SK-N-SH (cell line): ENCODE data around the gene BAG1. TPM values are rescaled to one million over a fixed set of nuclear protein-coding genes. Genes with fewer than 3 reads are reported as not detected.

Experiments used
- CTCF ChIA-PET: fragments of 300-600, 350-600 bp; formaldehyde crosslinking; extraction: SDS; loops from one replicate; lab custom pipeline; 2021; lab: Yijun Ruan, JAX
- POLR2A ChIA-PET: fragments of 350-600 bp; sonication (Branson Sonifier 250); formaldehyde crosslinking; extraction: SDS; loops from one replicate; lab custom pipeline; 2020; ENCODE audit warnings: antibody characterized with exemption, inconsistent platforms; lab: Yijun Ruan, JAX
- DNase-seq: peaks from one replicate; pipeline ENCODE4 v3.0.0; 2012
- H2AFZ ChIP-seq: fragments of 200-600 bp; sonication (generic); 2 replicates; pipeline ENCODE4 v1.8.1; 2016; ENCODE audit warnings: antibody characterized with exemption, mild to moderate bottlenecking, low read depth
- H3F3A ChIP-seq: fragments of 200-600 bp; sonication (generic); replicated peaks from 2 replicates; pipeline ENCODE3; 2016; ENCODE audit warnings: antibody characterized with exemption, mild to moderate bottlenecking; ENCODE audit not compliant: insufficient read depth
- H3K27ac ChIP-seq, 2 experiments: fragments of 200-500 bp in 1 of 2; fragments of 200-600 bp in 1 of 2; sonication (Bioruptor generic) in 1 of 2; sonication (generic), shearing (Covaris generic) in 1 of 2; 2 replicates each; pipeline versions ENCODE4 v1.5.1 to v1.6.1; 2014 to 2016; ENCODE audit warnings: low read depth in 2 of 2, inconsistent platforms in 1 of 2, low read length in 1 of 2, mild to moderate bottlenecking in 1 of 2, mixed read lengths in 1 of 2
- H3K27me3 ChIP-seq: fragments of 200-600 bp; sonication (generic), shearing (Covaris generic); 2 replicates; pipeline ENCODE4 v1.6.1; 2016; ENCODE audit warnings: mixed run types; ENCODE audit not compliant: insufficient read depth
- H3K36me3 ChIP-seq, 2 experiments: fragments of 200-500 bp in 1 of 2; fragments of 200-600 bp in 1 of 2; sonication (Bioruptor generic) in 1 of 2; sonication (generic) in 1 of 2; replicated peaks in 1 of 2; 2 replicates each; pipeline versions ENCODE3 to v1.5.1; 2014 to 2016; ENCODE audit warnings: low read length in 1 of 2, mild to moderate bottlenecking in 1 of 2; ENCODE audit not compliant: insufficient read depth in 2 of 2, control insufficient read depth in 1 of 2
- H3K4me1 ChIP-seq, 2 experiments: fragments of 200-500 bp in 1 of 2; fragments of 200-600 bp in 1 of 2; sonication (Bioruptor generic) in 1 of 2; sonication (generic), shearing (Covaris generic) in 1 of 2; 2 replicates each; pipeline versions ENCODE4 v1.5.1 to v1.6.1; 2014 to 2016; ENCODE audit warnings: low read depth in 1 of 2, low read length in 1 of 2, mixed run types in 1 of 2; ENCODE audit not compliant: insufficient read depth in 2 of 2, control insufficient read depth in 1 of 2
- H3K4me2 ChIP-seq: fragments of 200-600 bp; sonication (generic), shearing (Covaris generic); 2 replicates; pipeline ENCODE4 v1.6.1; 2017; ENCODE audit warnings: mixed run types
- H3K4me3 ChIP-seq, 2 experiments: fragments of 200-500 bp in 1 of 2; fragments of 200-600 bp in 1 of 2; sonication (Bioruptor generic) in 1 of 2; sonication (generic), shearing (Covaris generic) in 1 of 2; 2 replicates each; pipeline versions ENCODE4 v1.5.1 to v1.8.1; 2014 to 2016; ENCODE audit warnings: low read depth in 2 of 2, inconsistent platforms in 1 of 2, low read length in 1 of 2, mild to moderate bottlenecking in 1 of 2, mixed read lengths in 1 of 2, moderate library complexity in 1 of 2
- H3K79me2 ChIP-seq: fragments of 200-600 bp; sonication (generic); 2 replicates; pipeline ENCODE4 v1.8.1; 2017; ENCODE audit warnings: mild to moderate bottlenecking; ENCODE audit not compliant: insufficient read depth
- H3K9ac ChIP-seq: fragments of 200-600 bp; sonication (generic); 2 replicates; pipeline ENCODE4 v1.6.1; 2017; ENCODE audit warnings: mixed run types
- H3K9me2 ChIP-seq: fragments of 200-600 bp; sonication (generic); 2 replicates; pipeline ENCODE4 v1.6.1; 2017; ENCODE audit warnings: mixed run types
- H3K9me3 ChIP-seq: fragments of 200-600 bp; sonication (generic); 2 replicates; pipeline ENCODE4 v1.6.1; 2017; ENCODE audit warnings: mixed run types, mild to moderate bottlenecking, moderate library complexity
- H4K20me1 ChIP-seq: fragments of 200-600 bp; sonication (generic); 2 replicates; pipeline ENCODE4 v1.6.1; 2017; ENCODE audit warnings: mild to moderate bottlenecking, mixed run types; ENCODE audit not compliant: insufficient read depth
- CTCF ChIP-seq: fragments of 200-600 bp; sonication (generic); IDR thresholded peaks from 2 replicates; pipeline ENCODE4 v1.6.1; 2017; ENCODE audit warnings: antibody characterized with exemption, mild to moderate bottlenecking, moderate library complexity
- ELF1 ChIP-seq: IDR thresholded peaks from 2 replicates; pipeline ENCODE4 v1.4.0; 2012
- FOXJ3 ChIP-seq: sonication (generic); formaldehyde crosslinking; IDR thresholded peaks from 2 replicates; pipeline ENCODE4 v1.5.1; 2020; ENCODE audit warnings: mild to moderate bottlenecking, missing genetic modification reagents
- FOXM1 ChIP-seq: IDR thresholded peaks from 2 replicates; pipeline ENCODE4 v1.4.0; 2012; ENCODE audit warnings: low read depth, mild to moderate bottlenecking
- IRF3 ChIP-seq: fragments of 150-350 bp; IDR thresholded peaks from 2 replicates; pipeline ENCODE4 v1.6.1; 2016; ENCODE audit warnings: mild to moderate bottlenecking, low read depth, low read length
- MAX ChIP-seq: IDR thresholded peaks from 2 replicates; pipeline ENCODE4 v1.4.0; 2012; ENCODE audit warnings: low read depth
- MEF2A ChIP-seq: IDR thresholded peaks from 2 replicates; pipeline ENCODE4 v1.4.0; 2012; ENCODE audit warnings: low read depth, borderline replicate concordance
- PBX3 ChIP-seq: IDR thresholded peaks from 2 replicates; pipeline ENCODE4; 2012
- RAD21 ChIP-seq: IDR thresholded peaks from 2 replicates; pipeline ENCODE4 v1.6.1; 2012; ENCODE audit warnings: mild to moderate bottlenecking, low read length
- RCOR1 ChIP-seq: fragments of 150-350 bp; IDR thresholded peaks from 2 replicates; pipeline ENCODE4 v1.6.1; 2017; ENCODE audit warnings: antibody characterized with exemption, low read length
- RFX5 ChIP-seq: IDR thresholded peaks from 2 replicates; pipeline ENCODE4 v1.6.1; 2012; ENCODE audit warnings: mild to moderate bottlenecking, improper control_type of control experiment, low read length
- RXRA ChIP-seq: IDR thresholded peaks from 2 replicates; pipeline ENCODE4 v1.4.0; 2012; ENCODE audit warnings: low read depth, mild to moderate bottlenecking, borderline replicate concordance
- TAF1 ChIP-seq: IDR thresholded peaks from 2 replicates; pipeline ENCODE4 v1.6.1; 2012; ENCODE audit warnings: low read depth, mild to moderate bottlenecking, low read length, moderate library complexity, borderline replicate concordance
- TCF12 ChIP-seq: IDR thresholded peaks from 2 replicates; pipeline ENCODE4 v1.4.0; 2012
- TEAD4 ChIP-seq: IDR thresholded peaks from 2 replicates; pipeline ENCODE4 v1.4.0; 2012; ENCODE audit warnings: mild to moderate bottlenecking, borderline replicate concordance; ENCODE audit not compliant: insufficient read depth
- USF1 ChIP-seq: IDR thresholded peaks from 2 replicates; pipeline ENCODE4 v1.4.0; 2012; ENCODE audit warnings: low read depth, borderline replicate concordance
- YY1 ChIP-seq: IDR thresholded peaks from 2 replicates; pipeline ENCODE4 v1.4.0; 2012; ENCODE audit warnings: low read depth, mild to moderate bottlenecking
- ZBTB33 ChIP-seq: IDR thresholded peaks from 2 replicates; pipeline ENCODE4 v1.4.0; 2012; ENCODE audit warnings: low read depth, borderline replicate concordance
- WGBS: methylation state at CpG from one replicate; pipeline ENCODE4 v1.1.6; 2017; ENCODE audit warnings: low lambda C conversion rate; 5-methylcytosine and 5-hydroxymethylcytosine counted together
- polyA plus RNA-seq, 3 experiments: library from polyadenylated mRNA; depleted of rRNA; stranded (reverse); fragments of >200 nt; gene quantifications; 2 replicates each; pipeline ENCODE4 v1.2.3, GENCODE V29; 2012

BAG1 gene
- polyA plus RNA-seq, 1 of the 3 experiments (the other 2 are of a cell fraction) = 49.9 TPM

- Histone ChIP-seq H3K79me2 (no peaks in the 10 kb centered on the region), H2AFZ (no peak overlapping the region), H3K4me3 (no peak overlapping the region), H3K4me1 (peaks cover 0 to 14% of the 10 kb centered on the region in 2 experiments; a peak in 1 of 4 replicates), H3K27me3 (no peaks in the 10 kb centered on the region), H3K9me3 (no peaks in the 10 kb centered on the region), H3K36me3 (no peaks in the 10 kb centered on the region), H3K9ac (no peak overlapping the region), H4K20me1 (no peaks in the 10 kb centered on the region), H3K27ac (no peak overlapping the region), H3F3A (no peaks in the 10 kb centered on the region), H3K4me2 (no peak overlapping the region), H3K9me2 (no peaks in the 10 kb centered on the region)
- ChIA-PET CTCF (interaction anchor here (1.0 to 7.6 kb wide), 2 partner anchors 10 to 17 kb away, joined by 4 to 41 read pairs; no protein-coding TSS in a partner anchor), POLR2A (no interaction called here)
- no peak for TF ChIP-seq RFX5
- no peak for TF ChIP-seq TEAD4
- TF ChIP-seq MAX = no peak
- TF ChIP-seq RCOR1 = no peak
- no peak for TF ChIP-seq IRF3
- no peak for TF ChIP-seq USF1
- no peak for TF ChIP-seq PBX3
- TF ChIP-seq TAF1 = no peak
- no peak for TF ChIP-seq YY1
- TF ChIP-seq FOXM1 = no peak
- no peak for TF ChIP-seq MEF2A
- TF ChIP-seq RAD21 = no peak
- TF ChIP-seq CTCF = no peak
- TF ChIP-seq FOXJ3 = no peak
- no peak for TF ChIP-seq ZBTB33
- no peak for TF ChIP-seq ELF1
- no peak for TF ChIP-seq RXRA
- no peak for TF ChIP-seq TCF12
- DNase-seq = no peak
- 85% methylated on average over 6 of the region's 6 CpGs for WGBS
These were observed 21.8 kb downstream of the BAG1 start for GRCh38 chr9:33242609-33243134.
